ENCODE results near the gene PLXNA1.

- TF ChIP-seq, protein P1, sequence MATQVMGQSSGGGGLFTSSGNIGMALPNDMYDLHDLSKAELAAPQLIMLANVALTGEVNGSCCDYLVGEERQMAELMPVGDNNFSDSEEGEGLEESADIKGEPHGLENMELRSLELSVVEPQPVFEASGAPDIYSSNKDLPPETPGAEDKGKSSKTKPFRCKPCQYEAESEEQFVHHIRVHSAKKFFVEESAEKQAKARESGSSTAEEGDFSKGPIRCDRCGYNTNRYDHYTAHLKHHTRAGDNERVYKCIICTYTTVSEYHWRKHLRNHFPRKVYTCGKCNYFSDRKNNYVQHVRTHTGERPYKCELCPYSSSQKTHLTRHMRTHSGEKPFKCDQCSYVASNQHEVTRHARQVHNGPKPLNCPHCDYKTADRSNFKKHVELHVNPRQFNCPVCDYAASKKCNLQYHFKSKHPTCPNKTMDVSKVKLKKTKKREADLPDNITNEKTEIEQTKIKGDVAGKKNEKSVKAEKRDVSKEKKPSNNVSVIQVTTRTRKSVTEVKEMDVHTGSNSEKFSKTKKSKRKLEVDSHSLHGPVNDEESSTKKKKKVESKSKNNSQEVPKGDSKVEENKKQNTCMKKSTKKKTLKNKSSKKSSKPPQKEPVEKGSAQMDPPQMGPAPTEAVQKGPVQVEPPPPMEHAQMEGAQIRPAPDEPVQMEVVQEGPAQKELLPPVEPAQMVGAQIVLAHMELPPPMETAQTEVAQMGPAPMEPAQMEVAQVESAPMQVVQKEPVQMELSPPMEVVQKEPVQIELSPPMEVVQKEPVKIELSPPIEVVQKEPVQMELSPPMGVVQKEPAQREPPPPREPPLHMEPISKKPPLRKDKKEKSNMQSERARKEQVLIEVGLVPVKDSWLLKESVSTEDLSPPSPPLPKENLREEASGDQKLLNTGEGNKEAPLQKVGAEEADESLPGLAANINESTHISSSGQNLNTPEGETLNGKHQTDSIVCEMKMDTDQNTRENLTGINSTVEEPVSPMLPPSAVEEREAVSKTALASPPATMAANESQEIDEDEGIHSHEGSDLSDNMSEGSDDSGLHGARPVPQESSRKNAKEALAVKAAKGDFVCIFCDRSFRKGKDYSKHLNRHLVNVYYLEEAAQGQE (IDR thresholded peaks at IDR 0.05), result no peak
- TF ChIP-seq CTCF (IDR thresholded peaks at IDR 0.05; ENCODE audit: low read depth, low read length, missing input control) (no peak), RAD21 (IDR thresholded peaks at IDR 0.05) (no peak), YY1 (IDR thresholded peaks at IDR 0.05) (no peak), JUND (IDR thresholded peaks at IDR 0.05) (no peak), SP1 (IDR thresholded peaks at IDR 0.05) (no peak), TAF1 (conservative IDR thresholded peaks at IDR 0.05) (no peak), MAX (IDR thresholded peaks at IDR 0.05) (no peak), FOXA1 (IDR thresholded peaks at IDR 0.05) (no peak), HNF4A (conservative IDR thresholded peaks at IDR 0.05) (no peak), RXRA (IDR thresholded peaks at IDR 0.05) (no peak), GABPA (IDR thresholded peaks at IDR 0.05 in 1 of 2, conservative IDR thresholded peaks at IDR 0.05 in 1 of 2) (no peak), HNF4G (IDR thresholded peaks at IDR 0.05) (no peak)
- TF ChIP-seq, protein P2, sequence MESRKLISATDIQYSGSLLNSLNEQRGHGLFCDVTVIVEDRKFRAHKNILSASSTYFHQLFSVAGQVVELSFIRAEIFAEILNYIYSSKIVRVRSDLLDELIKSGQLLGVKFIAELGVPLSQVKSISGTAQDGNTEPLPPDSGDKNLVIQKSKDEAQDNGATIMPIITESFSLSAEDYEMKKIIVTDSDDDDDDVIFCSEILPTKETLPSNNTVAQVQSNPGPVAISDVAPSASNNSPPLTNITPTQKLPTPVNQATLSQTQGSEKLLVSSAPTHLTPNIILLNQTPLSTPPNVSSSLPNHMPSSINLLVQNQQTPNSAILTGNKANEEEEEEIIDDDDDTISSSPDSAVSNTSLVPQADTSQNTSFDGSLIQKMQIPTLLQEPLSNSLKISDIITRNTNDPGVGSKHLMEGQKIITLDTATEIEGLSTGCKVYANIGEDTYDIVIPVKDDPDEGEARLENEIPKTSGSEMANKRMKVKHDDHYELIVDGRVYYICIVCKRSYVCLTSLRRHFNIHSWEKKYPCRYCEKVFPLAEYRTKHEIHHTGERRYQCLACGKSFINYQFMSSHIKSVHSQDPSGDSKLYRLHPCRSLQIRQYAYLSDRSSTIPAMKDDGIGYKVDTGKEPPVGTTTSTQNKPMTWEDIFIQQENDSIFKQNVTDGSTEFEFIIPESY (IDR thresholded peaks at IDR 0.05), result no peak
These were observed 39.9 kb downstream of the PLXNA1 start for GRCh38 chr3:127022849-127023248.
